GM19240 (cell line): Measurements from ENCODE around the gene RUNX2.
"Not testable (repeated sequence)": the region's sequence is repeated elsewhere in the genome, so short reads cannot be mapped to it uniquely, and the experiment has no call there.

Experiments used
- DNase-seq: peaks from one replicate; pipeline ENCODE4 v3.0.0; 2011; ENCODE audit warnings: low spot score; ENCODE audit not compliant: insufficient read length

RUNX2 gene

DNA sequence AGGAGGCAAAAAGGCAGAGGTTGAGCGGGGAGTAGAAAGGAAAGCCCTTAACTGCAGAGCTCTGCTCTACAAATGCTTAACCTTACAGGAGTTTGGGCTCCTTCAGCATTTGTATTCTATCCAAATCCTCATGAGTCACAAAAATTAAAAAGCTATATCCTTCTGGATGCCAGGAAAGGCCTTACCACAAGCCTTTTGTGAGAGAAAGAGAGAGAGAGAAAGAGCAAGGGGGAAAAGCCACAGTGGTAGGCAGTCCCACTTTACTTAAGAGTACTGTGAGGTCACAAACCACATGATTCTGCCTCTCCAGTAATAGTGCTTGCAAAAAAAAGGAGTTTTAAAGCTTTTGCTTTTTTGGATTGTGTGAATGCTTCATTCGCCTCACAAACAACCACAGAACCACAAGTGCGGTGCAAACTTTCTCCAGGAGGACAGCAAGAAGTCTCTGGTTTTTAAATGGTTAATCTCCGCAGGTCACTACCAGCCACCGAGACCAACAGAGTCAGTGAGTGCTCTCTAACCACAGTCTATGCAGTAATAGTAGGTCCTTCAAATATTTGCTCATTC, at the start of gene RUNX2:
RUNX2 (plus strand) TSS at position 375 of the 567 bp plus-strand sequence. CDS start 397 bp downstream, outside the sequence.
- no peak for DNase-seq

DNA sequence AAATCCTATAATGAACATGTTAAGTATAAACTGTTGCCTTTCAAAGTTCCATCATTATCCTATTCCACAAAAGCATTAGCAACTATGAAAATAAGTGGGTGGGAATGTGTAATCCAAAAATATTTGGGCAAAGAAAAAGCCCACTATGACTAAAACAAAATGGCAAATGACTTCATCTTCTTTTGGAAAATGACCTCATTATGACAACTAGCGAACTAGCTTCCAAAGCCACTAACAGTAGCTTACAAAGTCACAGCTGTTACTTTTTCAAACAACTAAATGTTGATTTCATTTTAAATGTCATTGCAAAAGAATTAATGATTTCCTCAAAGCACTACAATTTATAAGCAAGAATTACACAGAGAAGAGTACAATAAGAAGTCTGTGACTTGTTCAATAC, 49.8 kb upstream of the RUNX2 start:
- no peak for DNase-seq

DNA sequence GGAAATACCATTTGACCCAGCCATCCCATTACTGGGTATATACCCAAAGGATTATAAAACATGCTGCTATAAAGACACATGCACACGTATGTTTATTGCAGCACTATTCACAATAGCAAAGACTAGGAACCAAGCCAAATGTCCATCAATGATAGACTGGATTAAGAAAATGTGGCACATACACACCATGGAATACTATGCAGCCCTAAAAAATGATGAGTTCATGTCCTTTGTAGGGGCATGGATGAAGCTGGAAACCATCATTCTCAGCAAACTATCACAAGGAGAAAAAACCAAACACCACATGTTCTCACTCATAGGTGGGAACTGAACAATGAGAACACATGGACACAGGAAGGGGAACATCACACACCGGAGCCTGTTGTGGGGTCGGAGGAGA, 41.4 kb upstream of the RUNX2 start:
- DNase-seq = not testable (repeated sequence)

DNA sequence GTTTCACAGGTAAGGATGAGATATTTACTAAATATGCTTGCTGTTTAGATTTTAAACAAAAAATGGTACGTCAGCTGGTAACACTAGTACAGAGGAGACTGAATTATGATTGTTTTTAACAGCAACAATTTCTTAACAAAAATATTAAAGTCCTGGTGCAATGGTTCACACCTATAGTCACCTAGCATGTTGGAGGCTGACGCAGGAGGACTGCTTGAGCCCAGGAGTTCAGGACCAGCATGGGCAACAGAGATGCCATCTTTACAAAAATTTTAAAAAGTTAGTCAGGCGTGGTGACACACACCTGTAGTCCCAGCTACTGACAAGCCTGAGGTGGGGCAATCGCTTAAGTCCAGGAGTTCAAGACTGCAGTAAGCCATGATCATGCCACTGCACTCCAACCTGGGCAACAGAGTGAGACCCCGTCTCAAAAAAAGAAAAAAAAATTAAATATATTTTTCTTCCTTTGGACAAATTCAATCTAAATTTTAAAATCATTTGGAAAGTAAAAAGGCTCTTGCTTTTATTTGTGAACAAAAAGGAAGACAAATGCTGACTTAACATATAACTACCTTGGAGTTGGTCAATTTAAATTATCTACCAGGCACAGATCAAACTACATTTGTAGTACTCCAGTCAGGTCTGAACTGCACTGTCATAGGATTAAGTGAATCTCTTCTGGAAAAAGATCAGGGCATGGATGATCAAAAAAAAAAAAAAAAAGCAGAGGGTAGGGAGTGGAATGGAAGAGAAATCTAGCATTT, 38.2 kb upstream of the RUNX2 start:
- DNase-seq = no peak

DNA sequence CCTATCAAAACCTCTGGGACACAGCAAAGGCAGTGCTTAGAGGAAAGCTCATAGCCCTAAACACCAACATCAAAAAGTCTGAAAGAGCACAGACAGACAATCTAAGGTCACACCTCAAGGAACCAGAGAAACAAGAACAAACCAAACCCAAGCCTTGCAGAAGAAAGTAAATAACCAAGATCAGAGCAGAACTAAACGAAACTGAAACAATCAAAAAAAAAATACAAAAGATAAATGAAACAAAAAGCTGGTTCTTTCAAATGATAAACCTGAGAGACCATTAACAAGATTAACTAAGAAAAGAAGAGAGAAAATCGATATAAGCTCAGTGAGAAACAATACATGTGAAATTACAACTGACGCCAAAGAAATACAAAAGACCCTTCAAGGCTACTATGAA, 34.8 kb upstream of the RUNX2 start:
- DNase-seq = no peak

DNA sequence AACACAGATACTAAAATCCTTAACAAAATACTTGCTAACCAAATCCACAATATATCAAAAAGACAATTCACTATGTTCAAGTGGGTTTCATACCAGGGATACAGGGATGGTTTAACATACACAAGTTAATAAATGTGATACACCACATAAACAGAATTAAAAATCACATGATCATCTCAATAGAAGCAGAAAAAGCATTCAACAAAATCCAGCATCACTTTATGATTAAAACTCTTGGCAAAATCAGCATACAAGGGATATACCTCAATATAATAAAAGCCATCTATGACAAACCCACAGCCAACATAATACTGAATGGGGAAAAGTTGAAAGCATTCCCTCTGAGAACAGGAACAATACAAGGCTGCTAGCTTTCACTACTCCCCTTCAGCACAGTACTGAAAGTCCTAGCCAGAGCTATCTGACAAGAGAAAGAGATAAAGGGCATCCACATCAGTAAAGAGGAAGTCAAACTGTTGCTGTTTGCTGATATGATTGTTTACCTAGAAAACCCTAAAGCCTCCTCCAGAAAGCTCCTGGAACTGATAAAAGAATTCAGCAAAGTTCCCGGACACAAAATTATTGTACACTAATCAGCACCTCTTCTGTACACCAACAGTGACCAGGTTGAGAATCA, 33.9 kb upstream of the RUNX2 start:
- not testable (repeated sequence) for DNase-seq

DNA sequence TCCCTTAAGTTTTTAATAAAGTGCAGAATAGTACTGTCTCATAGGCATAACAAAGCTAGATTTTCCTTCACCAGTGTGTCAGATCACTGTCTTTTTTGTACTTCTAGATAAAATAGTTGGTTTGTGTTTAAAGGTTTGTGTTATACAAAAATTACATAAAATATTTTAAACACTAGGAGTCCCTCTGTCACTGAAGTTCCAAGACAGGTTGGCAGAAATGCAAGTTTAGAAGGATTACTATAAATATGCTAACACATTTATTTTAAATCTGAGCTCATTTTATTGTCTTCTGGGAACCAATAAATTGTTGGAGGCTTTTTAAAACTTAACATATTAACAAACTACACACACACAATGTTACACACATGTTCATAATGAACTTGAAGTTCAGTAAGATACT, 30.8 kb upstream of the RUNX2 start:
- DNase-seq = no peak

DNA sequence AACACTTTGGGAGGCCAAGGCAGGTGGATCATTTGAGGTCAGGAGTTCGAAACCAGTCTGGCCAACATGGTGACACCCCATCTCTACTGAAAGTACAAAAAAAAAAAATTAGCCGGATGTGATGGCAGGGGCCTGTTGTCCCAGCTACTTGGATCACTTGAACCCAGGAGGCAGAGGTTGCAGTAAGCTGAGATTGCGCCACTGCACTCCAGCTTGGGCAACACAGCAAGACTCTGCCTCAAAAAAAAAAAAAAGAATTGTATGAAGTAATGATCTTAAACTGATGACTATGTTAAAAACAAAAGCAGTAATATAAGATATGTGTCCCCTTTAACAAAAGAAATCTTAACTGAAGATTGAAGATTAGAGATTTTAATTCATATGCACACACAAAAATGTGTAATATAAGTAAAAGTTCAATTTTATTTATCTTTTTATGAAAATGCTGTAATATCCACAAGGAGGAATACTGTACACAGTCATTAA, 29.0 kb upstream of the RUNX2 start:
- no peak for DNase-seq

DNA sequence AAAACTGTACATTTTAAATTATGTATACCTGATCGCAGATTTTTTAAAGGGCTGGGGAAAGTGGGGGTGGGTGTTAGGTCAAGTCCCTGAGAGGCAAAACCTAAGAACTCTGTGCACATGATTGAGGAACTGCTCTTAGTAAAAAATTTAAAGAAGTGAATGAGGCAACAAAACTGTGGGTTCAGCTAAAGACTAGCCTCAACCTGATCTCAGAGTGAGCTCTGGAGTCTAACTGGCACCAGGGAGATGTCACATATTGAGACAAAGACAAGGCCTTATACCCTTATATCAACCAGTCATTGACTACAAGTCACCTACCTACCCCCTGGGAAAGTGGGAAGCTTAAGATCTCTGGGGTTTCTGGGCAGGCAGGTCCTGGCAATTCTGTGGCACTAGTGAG, 27.4 kb upstream of the RUNX2 start:
- no peak for DNase-seq

DNA sequence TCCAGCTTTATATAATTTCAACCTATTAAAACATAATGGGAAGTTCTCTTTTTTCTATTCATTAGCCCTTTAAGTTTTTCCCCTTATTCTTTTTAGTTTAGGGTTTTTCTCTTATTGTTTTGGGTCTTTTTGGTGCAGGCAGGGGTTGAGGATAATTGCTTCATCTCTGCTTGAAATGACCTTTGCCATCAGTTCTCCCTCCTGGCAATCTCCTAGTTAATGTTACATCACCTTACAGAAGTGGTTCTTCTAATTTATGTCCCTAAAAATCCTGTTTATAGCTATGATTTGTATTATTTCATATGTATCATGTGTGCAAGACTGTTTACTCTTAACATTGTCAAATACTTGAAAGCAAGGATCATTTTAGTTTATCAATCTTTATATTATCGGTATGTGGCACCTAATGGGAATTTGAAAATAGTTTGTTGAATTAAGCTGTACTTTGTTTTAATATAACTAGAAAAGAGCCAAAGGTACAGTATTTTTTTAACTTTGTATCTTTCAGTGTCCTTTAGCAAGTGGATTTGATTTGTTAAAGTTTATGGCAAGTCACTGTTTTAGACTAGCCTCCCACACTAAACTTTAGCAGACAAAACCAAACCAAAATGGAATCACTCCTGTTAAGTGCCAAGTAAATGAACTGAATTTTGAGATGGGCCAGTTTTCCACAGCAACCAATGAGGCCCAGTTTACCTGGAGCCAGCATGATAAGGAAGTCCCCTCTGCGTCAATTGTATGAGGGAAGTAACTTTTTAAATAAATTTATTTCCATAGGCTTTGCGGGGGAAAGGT, 26.6 kb upstream of the RUNX2 start:
- no peak for DNase-seq

DNA sequence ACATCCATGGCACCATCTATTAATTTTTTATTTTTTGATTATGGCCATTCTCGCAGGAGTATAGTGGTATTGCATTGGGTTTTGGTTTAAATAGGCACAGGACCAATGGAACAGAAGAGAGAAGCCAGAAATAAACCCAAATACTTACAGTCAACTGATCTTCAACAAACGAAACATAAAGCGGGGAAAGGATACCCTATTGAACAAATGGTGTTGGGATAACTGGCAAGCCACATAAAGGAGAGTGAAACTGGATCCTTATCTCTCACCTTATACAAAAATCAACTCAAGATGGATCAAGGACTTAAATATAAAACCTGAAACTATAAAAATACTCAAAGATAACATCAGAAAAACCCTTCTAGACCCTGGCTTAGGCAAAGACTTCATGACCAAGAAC, 25.3 kb upstream of the RUNX2 start:
- DNase-seq = no peak

DNA sequence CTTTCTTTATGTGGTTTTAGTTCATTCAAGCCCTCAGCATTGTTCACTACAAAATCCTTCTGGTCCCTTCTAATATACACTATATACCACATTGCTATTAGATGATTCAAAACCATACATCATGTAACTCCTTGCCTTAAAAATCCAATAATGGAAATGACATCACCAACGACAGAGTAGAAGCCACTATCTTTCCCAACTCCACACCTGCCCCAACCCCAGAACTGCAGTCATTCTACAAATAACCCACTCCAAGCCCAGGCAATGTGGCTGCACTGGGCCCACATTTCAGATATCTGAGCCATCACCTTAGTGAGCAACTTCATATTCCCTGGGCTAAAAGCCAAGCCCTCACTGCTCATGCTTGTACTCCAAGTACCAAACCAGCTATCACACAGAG, 22.6 kb upstream of the RUNX2 start:
- no peak for DNase-seq

DNA sequence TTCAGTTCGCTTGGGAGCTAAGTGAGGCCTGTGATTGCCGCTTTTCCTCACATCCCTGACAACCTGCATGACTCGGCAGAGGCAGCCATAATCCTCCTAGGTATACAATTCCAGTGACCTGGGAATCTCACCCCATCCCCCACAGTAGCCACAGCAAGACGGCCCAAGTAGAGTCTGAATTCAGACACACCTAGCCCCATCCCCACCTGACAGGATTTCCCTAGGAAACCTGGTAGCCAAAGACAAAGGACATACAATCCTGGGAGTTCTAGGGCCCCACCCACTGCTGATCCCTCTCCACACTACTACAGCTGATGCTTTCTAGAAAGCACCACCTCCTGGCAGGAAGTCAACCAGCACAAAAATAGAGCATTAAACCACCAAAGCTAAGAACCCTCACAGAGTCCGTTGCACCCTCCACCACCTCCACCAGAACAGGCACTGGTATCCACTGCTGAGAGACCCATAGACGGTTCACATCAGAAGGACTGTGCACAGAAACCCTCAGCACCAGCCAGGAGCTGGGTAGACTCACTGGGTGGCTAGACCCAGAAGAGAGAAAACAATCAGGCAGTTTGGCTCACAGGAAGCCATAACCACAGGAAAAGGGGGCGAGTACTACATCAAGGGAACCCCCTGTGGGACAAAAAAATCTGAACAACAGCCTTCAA, 17.9 kb upstream of the RUNX2 start:
- no peak for DNase-seq

DNA sequence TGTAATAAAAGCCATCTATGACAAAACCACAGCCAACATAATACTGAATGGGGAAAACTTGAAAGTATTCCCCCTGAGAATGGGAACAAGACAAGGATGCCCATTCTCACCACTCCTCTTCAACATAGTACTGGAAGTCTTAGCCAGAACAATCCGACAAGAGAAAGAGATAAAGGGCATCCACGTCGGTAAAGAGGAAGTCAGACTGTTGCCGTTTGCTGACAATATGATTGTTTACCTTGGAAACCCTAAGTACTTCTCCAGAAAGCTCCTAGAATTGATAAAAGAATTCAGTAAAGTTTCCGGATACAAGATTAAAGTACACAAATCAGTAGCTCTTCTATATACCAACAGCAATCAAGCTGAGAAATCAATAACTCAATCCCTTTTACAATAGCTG, 14.0 kb upstream of the RUNX2 start:
- no peak for DNase-seq

DNA sequence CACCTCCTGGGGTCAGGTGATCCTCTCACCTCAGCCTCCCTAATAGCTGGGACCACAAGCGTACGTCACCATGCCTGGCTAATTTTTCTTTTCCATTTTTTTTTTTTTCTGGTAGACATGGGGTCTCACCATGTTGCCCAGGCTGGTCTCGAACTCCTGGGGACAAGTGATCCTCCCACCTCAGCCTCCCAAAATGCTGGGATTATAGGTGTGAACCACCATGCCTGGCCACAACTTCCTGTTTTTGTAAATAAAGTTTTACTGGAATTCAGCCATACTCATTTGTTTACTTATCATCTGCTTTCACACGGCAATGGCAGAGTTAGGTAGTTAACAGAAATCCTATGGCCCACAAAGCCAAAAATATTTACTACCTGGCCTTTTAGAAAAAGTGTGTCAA, 7.8 kb upstream of the RUNX2 start:
- no peak for DNase-seq

DNA sequence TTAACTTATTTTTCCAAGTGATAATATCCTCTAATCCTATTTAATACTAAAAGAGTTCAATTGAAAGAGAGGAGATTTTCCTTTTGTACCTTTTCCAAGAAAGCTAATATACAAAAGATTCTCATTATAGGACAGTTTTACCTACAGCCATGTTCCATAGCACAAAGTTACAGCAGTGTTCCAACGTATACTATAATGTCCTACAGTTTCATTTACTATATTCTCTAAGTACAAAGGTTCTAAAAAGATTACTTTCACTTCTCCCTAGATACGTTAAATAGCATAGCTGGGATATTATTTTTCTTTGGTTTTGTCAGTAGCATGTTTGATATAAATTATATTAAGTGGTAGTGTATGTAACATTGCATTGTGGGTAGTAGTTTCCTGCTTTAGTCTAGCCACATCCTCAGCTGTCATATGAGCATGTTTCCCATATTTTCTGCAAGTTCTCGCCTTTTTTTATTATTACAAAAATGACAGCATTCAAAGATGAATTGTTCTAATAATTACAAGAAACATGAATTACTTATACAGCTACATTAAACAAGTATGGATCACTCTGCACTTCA, 4.4 kb upstream of the RUNX2 start:
- DNase-seq = no peak

DNA sequence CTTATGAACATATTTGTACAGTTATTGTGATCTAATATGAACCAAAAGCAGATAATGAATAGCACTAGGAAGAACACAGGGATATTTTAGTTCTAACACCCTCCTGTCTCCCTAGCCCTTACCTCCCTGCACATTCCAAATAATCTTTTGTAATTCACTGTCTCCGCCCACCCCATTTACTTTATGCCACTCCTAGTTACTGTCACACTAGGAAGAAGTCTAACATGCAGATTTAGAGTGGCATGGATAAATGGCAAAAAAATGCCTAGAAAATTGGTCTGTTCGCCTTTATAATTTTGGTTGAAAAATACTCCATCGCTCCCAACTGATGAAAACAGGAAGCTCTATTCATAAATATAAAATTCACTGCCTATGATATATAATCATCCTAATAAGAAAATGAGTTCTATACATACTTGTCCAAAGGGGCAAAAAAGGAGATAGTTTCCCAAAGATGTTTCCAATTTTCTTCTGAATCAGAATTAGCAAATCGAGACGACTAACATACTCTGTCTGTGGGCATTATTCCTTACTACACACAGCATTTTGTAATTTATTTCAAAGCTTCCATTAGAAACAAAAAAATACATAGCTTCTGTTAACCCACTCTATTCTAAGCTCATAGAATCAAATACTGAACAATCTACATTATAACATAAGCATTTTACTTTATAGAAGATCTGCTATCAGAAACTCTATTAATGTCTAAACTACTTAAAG, 1.3 kb upstream of the RUNX2 start:
- no peak for DNase-seq

DNA sequence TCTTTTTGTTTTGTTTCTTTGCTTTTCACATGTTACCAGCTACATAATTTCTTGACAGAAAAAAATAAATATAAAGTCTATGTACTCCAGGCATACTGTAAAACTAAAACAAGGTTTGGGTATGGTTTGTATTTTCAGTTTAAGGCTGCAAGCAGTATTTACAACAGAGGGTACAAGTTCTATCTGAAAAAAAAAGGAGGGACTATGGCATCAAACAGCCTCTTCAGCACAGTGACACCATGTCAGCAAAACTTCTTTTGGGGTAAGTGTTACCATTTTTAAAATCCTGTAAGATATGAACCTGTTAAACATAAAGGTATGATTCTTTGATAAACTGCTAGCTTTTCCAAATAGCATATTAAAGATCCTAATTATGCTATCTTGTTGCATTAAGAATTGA, 393 bp downstream of the RUNX2 start:
- DNase-seq = no peak

DNA sequence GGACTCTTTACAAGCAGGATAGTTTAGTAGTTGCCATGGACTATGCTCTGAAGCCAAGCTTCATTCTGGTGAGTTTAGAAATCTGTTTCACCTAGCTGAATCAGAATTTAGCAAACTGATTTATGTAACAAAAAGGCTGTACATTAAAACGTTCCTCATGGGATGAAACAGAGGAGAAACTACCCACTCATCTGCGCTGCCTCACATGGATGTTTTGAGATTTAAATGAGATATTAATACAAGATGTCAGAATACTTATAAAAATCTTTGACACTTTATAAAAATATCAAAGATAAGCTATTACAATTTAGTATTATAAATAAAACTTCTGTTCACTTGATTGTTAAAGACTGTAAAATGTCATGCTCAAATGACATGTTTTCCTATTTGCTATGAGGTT, 16.8 kb downstream of the RUNX2 start:
- no peak for DNase-seq

DNA sequence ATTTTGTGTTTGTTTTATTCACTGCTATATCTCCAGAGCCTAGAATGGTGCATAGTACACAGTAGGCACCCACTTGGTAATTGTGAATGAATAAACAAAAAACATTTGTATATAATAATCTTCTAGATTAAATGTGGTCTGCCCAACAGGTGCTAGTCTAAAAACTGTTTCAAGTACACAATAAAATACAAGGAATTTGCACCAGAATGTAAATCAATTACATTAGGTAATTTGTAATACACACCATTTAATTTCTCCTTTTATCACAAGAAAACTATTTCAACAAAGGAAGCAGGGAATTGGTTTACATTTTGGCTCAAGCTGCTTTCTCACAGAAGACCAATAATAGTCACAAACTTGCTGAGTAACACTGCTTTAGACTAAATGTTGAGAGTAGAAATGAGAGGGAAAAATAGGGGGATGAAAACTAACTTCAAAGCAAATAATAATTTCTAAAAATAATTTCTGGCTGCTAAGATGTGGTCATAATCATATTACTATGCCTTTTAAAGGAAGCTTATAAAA, 22.1 kb downstream of the RUNX2 start:
- no peak for DNase-seq
